GM18868 (cell line): ENCODE measurements around the gene TRPC4.
A peak's percentile ranks its signal among the peaks of the same experiment; 100 is the strongest.
"Not testable (repeated sequence)": the region's sequence is repeated elsewhere in the genome, so short reads cannot be mapped to it uniquely, and the experiment has no call there.

ENCODE experiments used
- ATAC-seq: cut with Tn5 transposase; IDR thresholded peaks from one replicate; pipeline ENCODE4 v1.9.1; 2021; ENCODE audit warnings: mild to moderate bottlenecking, moderate library complexity; ENCODE audit not compliant: unreplicated experiment

The TRPC4 gene

GRCh38 chr13:37613638-37614037 lies 255.9 kb downstream of the TRPC4 start:
- ATAC-seq, result no peak

- no peak for ATAC-seq
Observed at GRCh38 chr13:37613236-37613635, 256.3 kb downstream of the TRPC4 start.

GRCh38 chr13:37608750-37609339 lies 260.7 kb downstream of the TRPC4 start:
- no peak for ATAC-seq

GRCh38 chr13:37602733-37603381 lies 266.7 kb downstream of the TRPC4 start:
- peak; percentile 42 for ATAC-seq

GRCh38 chr13:37601648-37602440 lies 267.7 kb downstream of the TRPC4 start:
- no peak for ATAC-seq

- no peak for ATAC-seq
Observed at GRCh38 chr13:37599519-37599918, 270.1 kb downstream of the TRPC4 start.

GRCh38 chr13:37598597-37598996 lies 271.0 kb downstream of the TRPC4 start, which contains the start of gene POSTN:
Gene POSTN (minus strand): TSS chr13:37598768. CDS start chr13:37598726, 42 bp downstream.
- ATAC-seq, result no peak

GRCh38 chr13:37597477-37598025 lies 272.0 kb downstream of the TRPC4 start:
- ATAC-seq, result no peak

GRCh38 chr13:37596805-37597204 lies 272.8 kb downstream of the TRPC4 start:
- no peak for ATAC-seq

GRCh38 chr13:37595162-37595561 lies 274.4 kb downstream of the TRPC4 start:
- no peak for ATAC-seq

GRCh38 chr13:37594550-37594949 lies 275.0 kb downstream of the TRPC4 start:
- no peak for ATAC-seq

- not testable (repeated sequence) for ATAC-seq
Observed at GRCh38 chr13:37589381-37589780, 280.2 kb downstream of the TRPC4 start.

- no peak for ATAC-seq
Observed at GRCh38 chr13:37587236-37587635, 282.3 kb downstream of the TRPC4 start.
